GM21447 (cell line): ENCODE data around the gene PPM1E.
"Not testable (repeated sequence)": the region's sequence is repeated elsewhere in the genome, so short reads cannot be mapped to it uniquely, and the experiment has no call there.

Experiments used
- ATAC-seq: cut with Tn5 transposase; IDR thresholded peaks from one replicate; pipeline ENCODE4 v1.9.1; 2021; ENCODE audit not compliant: unreplicated experiment

Gene PPM1E

GRCh38 chr17:58755577-58756245 is at the start of gene PPM1E:
PPM1E (plus strand) TSS chr17:58755854.
- no peak for ATAC-seq

- ATAC-seq: no peak
Observed at GRCh38 chr17:58706351-58707140, 49.1 kb upstream of the PPM1E start.

GRCh38 chr17:58710948-58711552 is 44.6 kb upstream of the PPM1E start:
- no peak for ATAC-seq

- no peak for ATAC-seq
Observed at GRCh38 chr17:58722274-58722673, 33.4 kb upstream of the PPM1E start.

GRCh38 chr17:58722696-58723095 is 33.0 kb upstream of the PPM1E start:
- ATAC-seq: no peak

GRCh38 chr17:58728798-58729197 is 26.9 kb upstream of the PPM1E start:
- no peak for ATAC-seq

GRCh38 chr17:58730937-58731336 is 24.7 kb upstream of the PPM1E start:
- no peak for ATAC-seq

GRCh38 chr17:58734040-58734439 is 21.6 kb upstream of the PPM1E start:
- no peak for ATAC-seq

- no peak for ATAC-seq
Observed at GRCh38 chr17:58734811-58735210, 20.8 kb upstream of the PPM1E start.

GRCh38 chr17:58741121-58741625 is 14.5 kb upstream of the PPM1E start:
- no peak for ATAC-seq

- no peak for ATAC-seq
Observed at GRCh38 chr17:58747674-58748073, 8.0 kb upstream of the PPM1E start.

GRCh38 chr17:58749627-58750026 is 6.0 kb upstream of the PPM1E start:
- ATAC-seq: not testable (repeated sequence)

GRCh38 chr17:58753026-58753425 is 2.6 kb upstream of the PPM1E start:
- ATAC-seq: no peak

- ATAC-seq: no peak
Observed at GRCh38 chr17:58755269-58755576, 431 bp upstream of the PPM1E start.

- no peak for ATAC-seq
Observed at GRCh38 chr17:58756246-58757161, 850 bp downstream of the PPM1E start.

GRCh38 chr17:58757162-58757613 is 1.5 kb downstream of the PPM1E start:
- ATAC-seq: no peak

- ATAC-seq: no peak
Observed at GRCh38 chr17:58758890-58759289, 3.2 kb downstream of the PPM1E start.

GRCh38 chr17:58759522-58759921 is 3.9 kb downstream of the PPM1E start:
- no peak for ATAC-seq

GRCh38 chr17:58760248-58760647 is 4.6 kb downstream of the PPM1E start:
- ATAC-seq: no peak

- ATAC-seq: no peak
Observed at GRCh38 chr17:58763263-58763662, 7.6 kb downstream of the PPM1E start.

GRCh38 chr17:58764373-58764772 is 8.7 kb downstream of the PPM1E start:
- no peak for ATAC-seq
